GM19455 (cell line): Measurements from ENCODE around the gene FALEC.
"Not testable (repeated sequence)": the region's sequence is repeated elsewhere in the genome, so short reads cannot be mapped to it uniquely, and the experiment has no call there.

Source experiments
- ATAC-seq: cut with Tn5 transposase; IDR thresholded peaks from one replicate; pipeline ENCODE4 v1.9.1; 2021; ENCODE audit not compliant: unreplicated experiment

The FALEC gene

GRCh38 chr1:150558303-150558704 is 42.8 kb downstream of the FALEC start:
- no peak for ATAC-seq

- no peak for ATAC-seq
Observed at GRCh38 chr1:150558761-150559655, 43.5 kb downstream of the FALEC start.

GRCh38 chr1:150559656-150560010 is 44.1 kb downstream of the FALEC start:
- no peak for ATAC-seq

GRCh38 chr1:150560011-150560438 is 44.5 kb downstream of the FALEC start:
- no peak for ATAC-seq

- no peak for ATAC-seq
Observed at GRCh38 chr1:150560576-150561253, 45.2 kb downstream of the FALEC start.

GRCh38 chr1:150561254-150561973 is 45.9 kb downstream of the FALEC start:
- no peak for ATAC-seq

- peak; percentile 44 for ATAC-seq
Observed at GRCh38 chr1:150561974-150562445, 46.5 kb downstream of the FALEC start.

- peak; percentile 34 for ATAC-seq
Observed at GRCh38 chr1:150562446-150563339, 47.1 kb downstream of the FALEC start.

GRCh38 chr1:150563340-150564038 is 47.9 kb downstream of the FALEC start:
- no peak for ATAC-seq

GRCh38 chr1:150564051-150564991 is 48.8 kb downstream of the FALEC start:
- no peak for ATAC-seq

- ATAC-seq: not testable (repeated sequence)
Observed at GRCh38 chr1:150565240-150565991, 49.9 kb downstream of the FALEC start.

- ATAC-seq: no peak
Observed at GRCh38 chr1:150566589-150567340, 51.2 kb downstream of the FALEC start.

- ATAC-seq: no peak
Observed at GRCh38 chr1:150567341-150567716, 51.8 kb downstream of the FALEC start.

- no peak for ATAC-seq
Observed at GRCh38 chr1:150567717-150568593, 52.4 kb downstream of the FALEC start.

GRCh38 chr1:150568594-150568966 is 53.0 kb downstream of the FALEC start:
- no peak for ATAC-seq

- ATAC-seq: no peak
Observed at GRCh38 chr1:150572918-150573647, 57.5 kb downstream of the FALEC start.
